ENCODE measurements around the gene CEP68. TPM values are rescaled to one million over a fixed set of nuclear protein-coding genes. Genes with fewer than 3 reads are reported as not detected.
A peak's percentile ranks its signal among the peaks of the same experiment; 100 is the strongest.
"Not testable (repeated sequence)": the region's sequence is repeated elsewhere in the genome, so short reads cannot be mapped to it uniquely, and the experiment has no call there.

The CEP68 gene
- total and polyA plus RNA-seq, 8 donors: 4.4 to 13.2 (median 10.1) TPM

DNA sequence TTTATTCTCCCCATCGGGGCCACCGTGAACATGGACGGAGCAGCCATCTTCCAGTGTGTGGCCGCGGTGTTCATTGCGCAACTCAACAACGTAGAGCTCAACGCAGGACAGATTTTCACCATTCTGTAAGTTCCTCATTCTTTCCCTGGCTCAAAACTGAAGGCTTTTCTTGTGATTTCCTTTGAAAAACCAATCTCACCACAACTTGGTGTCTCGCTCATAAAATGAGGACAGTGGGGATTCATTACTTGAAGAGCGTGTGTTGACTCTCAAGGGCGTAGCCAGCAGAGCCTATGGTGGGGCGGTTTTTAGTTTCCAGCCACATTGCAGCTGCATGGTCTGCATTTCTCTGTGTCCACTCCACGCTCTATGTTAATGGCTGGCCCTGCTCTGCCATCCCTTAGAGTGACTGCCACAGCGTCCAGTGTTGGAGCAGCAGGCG lies 38.1 kb upstream of the CEP68 start:
- Histone ChIP-seq H3K27ac (no peak overlapping the region), H3K4me1 (no peaks in the 10 kb centered on the region), H3K9me3 (no peaks in the 10 kb centered on the region), H3K27me3 (no peaks in the 10 kb centered on the region), H3K36me3 (peaks cover 0 to 35% (median 7%) of the 10 kb centered on the region in 3 donors), H3K4me3 (no peak overlapping the region)
- ATAC-seq: peak in 2 of 4 donors; percentile 65 to 78
- WGBS, 2 donors: 93% methylated on average over 15 of the region's 15 CpGs
- DNase-seq: peak in 1 of 6 donors; percentile 47
- TF ChIP-seq, protein P1, sequence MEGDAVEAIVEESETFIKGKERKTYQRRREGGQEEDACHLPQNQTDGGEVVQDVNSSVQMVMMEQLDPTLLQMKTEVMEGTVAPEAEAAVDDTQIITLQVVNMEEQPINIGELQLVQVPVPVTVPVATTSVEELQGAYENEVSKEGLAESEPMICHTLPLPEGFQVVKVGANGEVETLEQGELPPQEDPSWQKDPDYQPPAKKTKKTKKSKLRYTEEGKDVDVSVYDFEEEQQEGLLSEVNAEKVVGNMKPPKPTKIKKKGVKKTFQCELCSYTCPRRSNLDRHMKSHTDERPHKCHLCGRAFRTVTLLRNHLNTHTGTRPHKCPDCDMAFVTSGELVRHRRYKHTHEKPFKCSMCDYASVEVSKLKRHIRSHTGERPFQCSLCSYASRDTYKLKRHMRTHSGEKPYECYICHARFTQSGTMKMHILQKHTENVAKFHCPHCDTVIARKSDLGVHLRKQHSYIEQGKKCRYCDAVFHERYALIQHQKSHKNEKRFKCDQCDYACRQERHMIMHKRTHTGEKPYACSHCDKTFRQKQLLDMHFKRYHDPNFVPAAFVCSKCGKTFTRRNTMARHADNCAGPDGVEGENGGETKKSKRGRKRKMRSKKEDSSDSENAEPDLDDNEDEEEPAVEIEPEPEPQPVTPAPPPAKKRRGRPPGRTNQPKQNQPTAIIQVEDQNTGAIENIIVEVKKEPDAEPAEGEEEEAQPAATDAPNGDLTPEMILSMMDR (IDR thresholded peaks at IDR 0.05): no peak
- no peak for FAIRE-seq
- intact Hi-C loops (cut with DNase I): no loop called here

DNA sequence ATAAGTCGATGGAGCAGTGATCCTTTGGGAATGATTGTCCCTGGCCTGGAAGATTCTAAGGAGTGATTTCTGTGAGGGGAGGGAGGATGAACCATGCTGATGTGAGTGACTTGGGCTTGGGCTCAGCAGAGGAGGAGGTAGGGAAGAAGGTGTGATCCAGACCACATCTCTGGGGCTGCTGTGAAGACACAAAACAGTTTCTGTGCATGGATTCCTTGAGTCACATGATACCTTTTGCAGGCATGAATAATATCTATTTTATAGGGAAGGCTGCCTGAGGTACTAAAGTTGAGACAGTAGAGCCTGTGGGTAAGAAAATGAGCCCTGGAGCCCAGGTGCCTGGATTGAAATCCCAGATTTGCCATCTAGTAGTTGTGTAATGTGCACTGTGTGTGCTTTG lies 37.2 kb upstream of the CEP68 start:
- no peak overlapping the region for H3K4me3 ChIP-seq
- H3K9me3 ChIP-seq: no peaks in the 10 kb centered on the region
- H3K36me3 ChIP-seq: peaks cover 0 to 35% (median 7%) of the 10 kb centered on the region in 3 donors
- FAIRE-seq: no peak
- H3K27me3 ChIP-seq: no peaks in the 10 kb centered on the region
- intact Hi-C loops (cut with DNase I): no loop called here
- 65 to 84% methylated on average over 1 of the region's 1 CpG for WGBS, 2 donors
- TF ChIP-seq, protein P1 (IDR thresholded peaks at IDR 0.05): no peak
- H3K27ac ChIP-seq: no peak overlapping the region
- no peak for ATAC-seq
- no peak for DNase-seq
- no peaks in the 10 kb centered on the region for H3K4me1 ChIP-seq

DNA sequence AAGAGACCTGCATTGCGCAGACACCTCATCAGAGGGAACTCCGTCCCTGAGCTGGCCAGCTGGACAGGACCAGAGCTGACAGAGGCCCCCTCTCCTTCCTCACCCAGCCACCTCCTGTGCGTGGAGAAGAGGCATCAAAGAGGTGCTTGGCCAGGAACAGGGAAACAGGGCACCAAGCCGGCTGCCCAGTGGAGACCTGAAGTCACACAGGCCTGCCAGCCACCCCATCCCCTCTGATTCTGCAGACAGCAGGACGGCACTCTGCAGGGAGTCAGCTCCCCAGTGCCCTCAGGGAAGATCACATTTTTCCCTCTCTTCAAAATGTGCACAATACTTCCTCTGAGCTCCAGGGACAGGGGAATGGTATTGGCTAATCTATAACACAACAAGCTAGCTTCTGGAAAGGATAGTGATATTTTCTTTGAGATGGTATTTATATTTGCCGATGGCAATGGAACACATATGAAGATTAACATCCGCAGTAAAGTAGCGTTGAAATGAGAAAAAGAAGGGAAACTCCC lies 36.5 kb upstream of the CEP68 start:
- no peak overlapping the region for H3K4me3 ChIP-seq
- no peaks in the 10 kb centered on the region for H3K27me3 ChIP-seq
- intact Hi-C loops (cut with DNase I): no loop called here
- peaks cover 0 to 35% (median 7%) of the 10 kb centered on the region in 3 donors for H3K36me3 ChIP-seq
- WGBS, 2 donors: 95 to 96% methylated on average over 8 of the region's 8 CpGs
- FAIRE-seq: no peak
- H3K27ac ChIP-seq: no peak overlapping the region
- no peak for DNase-seq
- H3K9me3 ChIP-seq: no peaks in the 10 kb centered on the region
- TF ChIP-seq, protein P1 (IDR thresholded peaks at IDR 0.05): no peak
- no peaks in the 10 kb centered on the region for H3K4me1 ChIP-seq
- ATAC-seq: no peak

DNA sequence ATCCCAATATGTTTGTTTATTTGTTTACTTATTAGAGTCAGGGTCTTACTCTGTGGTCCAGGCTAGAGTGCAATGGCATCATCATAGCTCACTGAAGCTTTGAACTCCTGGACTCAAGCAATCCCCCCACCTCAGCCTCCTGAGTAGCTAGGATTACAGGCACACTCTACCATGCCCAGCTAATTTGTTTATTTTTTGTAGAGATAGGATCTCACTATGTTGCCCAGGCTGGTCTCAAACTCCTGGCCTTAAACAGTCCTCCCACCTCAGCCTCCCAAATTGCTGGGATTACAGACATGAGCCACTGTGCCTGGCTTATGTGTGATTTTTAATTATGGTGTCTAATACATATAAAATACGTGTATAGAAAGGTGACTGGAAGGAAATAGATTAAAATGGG lies 36.0 kb upstream of the CEP68 start:
- ATAC-seq; H3K4me1 ChIP-seq; H3K9me3 ChIP-seq; DNase-seq; H3K27me3 ChIP-seq; H3K4me3 ChIP-seq; intact Hi-C loops (cut with DNase I); FAIRE-seq; H3K27ac ChIP-seq: not testable (repeated sequence)
- 90 to 92% methylated on average over 1 of the region's 1 CpG for WGBS, 2 donors
- H3K36me3 ChIP-seq: peaks cover 0 to 35% (median 7%) of the 10 kb centered on the region in 3 donors

DNA sequence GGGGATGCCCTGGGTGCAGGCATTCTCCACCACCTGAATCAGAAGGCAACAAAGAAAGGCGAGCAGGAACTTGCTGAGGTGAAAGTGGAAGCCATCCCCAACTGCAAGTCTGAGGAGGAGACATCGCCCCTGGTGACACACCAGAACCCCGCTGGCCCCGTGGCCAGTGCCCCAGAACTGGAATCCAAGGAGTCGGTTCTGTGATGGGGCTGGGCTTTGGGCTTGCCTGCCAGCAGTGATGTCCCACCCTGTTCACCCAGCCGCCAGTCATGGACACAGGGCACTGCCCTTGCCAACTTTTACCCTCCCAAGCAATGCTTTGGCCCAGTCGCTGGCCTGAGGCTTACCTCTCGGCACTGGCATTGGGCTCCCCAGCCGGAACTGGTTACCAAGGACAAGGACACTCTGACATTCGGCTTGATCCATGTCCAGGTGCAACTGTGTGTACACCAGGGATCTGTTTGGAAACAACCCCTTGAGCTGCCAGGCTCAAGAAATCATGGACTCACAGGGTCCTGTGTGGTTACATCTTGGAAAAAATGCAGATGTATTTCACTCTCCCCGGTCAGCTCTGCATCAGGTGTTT lies 35.2 kb upstream of the CEP68 start:
- H3K4me1 ChIP-seq: no peaks in the 10 kb centered on the region
- no peaks in the 10 kb centered on the region for H3K9me3 ChIP-seq
- WGBS, 2 donors: 78 to 79% methylated on average over 11 of the region's 11 CpGs
- no peaks in the 10 kb centered on the region for H3K27me3 ChIP-seq
- intact Hi-C loops (cut with DNase I): no loop called here
- H3K27ac ChIP-seq: no peak overlapping the region
- DNase-seq (peak in 1 of 6 donors; percentile 40), ATAC-seq (no peak), FAIRE-seq (no peak)
- peaks cover 0 to 35% (median 7%) of the 10 kb centered on the region in 3 donors for H3K36me3 ChIP-seq
- TF ChIP-seq, protein P1 (IDR thresholded peaks at IDR 0.05): no peak
- no peak overlapping the region for H3K4me3 ChIP-seq
